ENCODE results near the gene WSB1.

- TF ChIP-seq CTCF (conservative IDR thresholded peaks at IDR 0.05; ENCODE audit: low read depth in 2 of 2) (no peak), EZH2 (IDR thresholded peaks at IDR 0.05; ENCODE audit: low read depth, unreplicated experiment) (no peak), EZH2phosphoT487 (IDR thresholded peaks at IDR 0.05; ENCODE audit: unreplicated experiment) (no peak), POLR2AphosphoS5 (IDR thresholded peaks at IDR 0.05; ENCODE audit: low read depth) (no peak), ETS1 (IDR thresholded peaks at IDR 0.05) (no peak), ZNF462 (CRISPR knock-in tag; IDR thresholded peaks at IDR 0.05) (no peak), NANOG (IDR thresholded peaks at IDR 0.05; ENCODE audit: borderline replicate concordance) (no peak)
Measured at GRCh38 chr17:27338536-27338985, 44.6 kb downstream of the WSB1 start.

Measured in GM23338 (cell line).